22Rv1 (cell line): ENCODE measurements around the gene CYP3A7.
"Not testable (repeated sequence)": the region's sequence is repeated elsewhere in the genome, so short reads cannot be mapped to it uniquely, and the experiment has no call there.

Experiments
- H3K27ac ChIP-seq: fragments of 450-650 bp; 2 replicates; pipeline ENCODE4 v1.5.1; 2017
- CTCF ChIP-seq: fragments of 450-650 bp; IDR thresholded peaks from 2 replicates; pipeline ENCODE4 v1.5.1; 2017; ENCODE audit warnings: mild to moderate bottlenecking
- ZFX ChIP-seq: fragments of 450-650 bp; IDR thresholded peaks from 2 replicates; pipeline ENCODE4 v1.6.1; 2017; ENCODE audit warnings: antibody characterized with exemption, borderline replicate concordance

Gene CYP3A7

GRCh38 chr7:99752356-99752755 is 17.4 kb upstream of the CYP3A7 start:
- H3K27ac ChIP-seq: no peak overlapping the region
- TF ChIP-seq ZFX (no peak), CTCF (no peak)

GRCh38 chr7:99751322-99752052 is 16.5 kb upstream of the CYP3A7 start:
- not testable (repeated sequence) for H3K27ac ChIP-seq

- TF ChIP-seq ZFX (no peak), CTCF (no peak)
- no peak overlapping the region for H3K27ac ChIP-seq
Measured at GRCh38 chr7:99748846-99749579, 14.0 kb upstream of the CYP3A7 start.

GRCh38 chr7:99746915-99747314 is 11.9 kb upstream of the CYP3A7 start:
- not testable (repeated sequence) for H3K27ac ChIP-seq

GRCh38 chr7:99745395-99745794 is 10.4 kb upstream of the CYP3A7 start:
- H3K27ac ChIP-seq: not testable (repeated sequence)

- TF ChIP-seq ZFX: no peak
- no peak for TF ChIP-seq CTCF
- no peak overlapping the region for H3K27ac ChIP-seq
Measured at GRCh38 chr7:99742737-99743394, 7.9 kb upstream of the CYP3A7 start.

GRCh38 chr7:99741441-99741795 is 6.4 kb upstream of the CYP3A7 start:
- TF ChIP-seq CTCF: no peak
- no peak for TF ChIP-seq ZFX
- H3K27ac ChIP-seq: no peak overlapping the region

- TF ChIP-seq CTCF (no peak), ZFX (no peak)
- no peak overlapping the region for H3K27ac ChIP-seq
Measured at GRCh38 chr7:99740573-99741440, 5.8 kb upstream of the CYP3A7 start.
